HL-60 (cell line): ENCODE results near the gene NRP1.

ENCODE experiments used
- CTCF ChIP-seq: IDR thresholded peaks from one replicate; pipeline ENCODE4 v1.5.1; 2011; ENCODE audit warnings: low read length, control low read depth, inconsistent platforms; ENCODE audit not compliant: insufficient read depth
- GABPA ChIP-seq: IDR thresholded peaks from 2 replicates; pipeline ENCODE4 v1.6.1; 2012; ENCODE audit warnings: low read depth
- POLR2AphosphoS5 ChIP-seq: IDR thresholded peaks from 2 replicates; pipeline ENCODE4 v1.6.1; 2012; ENCODE audit warnings: low read depth
- REST ChIP-seq: IDR thresholded peaks from 2 replicates; pipeline ENCODE4 v1.6.1; 2012; ENCODE audit warnings: low read depth; ENCODE audit not compliant: insufficient replicate concordance

GRCh38 chr10:33326933-33327332 lies 7.5 kb downstream of the NRP1 start:
- TF ChIP-seq REST, result no peak
- TF ChIP-seq CTCF, result no peak
- TF ChIP-seq GABPA, result no peak
- TF ChIP-seq POLR2AphosphoS5, result no peak
